Chondrocyte (in vitro differentiated cells): ENCODE measurements around the gene ARPC1A. TPM values are rescaled to one million over a fixed set of nuclear protein-coding genes. Genes with fewer than 3 reads are reported as not detected.
"Not testable (repeated sequence)": the region's sequence is repeated elsewhere in the genome, so short reads cannot be mapped to it uniquely, and the experiment has no call there.

ENCODE experiments used
- DNase-seq: peaks from one replicate; pipeline ENCODE4 v3.0.0; 2021; ENCODE audit warnings: mixed read lengths, low spot score
- H3K27ac Mint-ChIP-seq: one replicate; pipeline ENCODE4 v1.8.0; 2021; ENCODE audit warnings: mild to moderate bottlenecking, moderate library complexity, mixed read lengths; ENCODE audit not compliant: unreplicated experiment
- H3K27me3 Mint-ChIP-seq: 2 replicates; pipeline ENCODE4 v1.8.0; 2021; ENCODE audit warnings: low read depth, mixed read lengths
- H3K36me3 Mint-ChIP-seq: 2 replicates; pipeline ENCODE4 v1.8.0; 2021; ENCODE audit warnings: low read depth, mixed read lengths
- H3K4me1 Mint-ChIP-seq: 2 replicates; pipeline ENCODE4 v1.8.0; 2021; ENCODE audit warnings: low read depth, mild to moderate bottlenecking, mixed read lengths
- H3K4me3 Mint-ChIP-seq: one replicate; pipeline ENCODE4 v1.8.0; 2021; ENCODE audit warnings: mild to moderate bottlenecking, moderate library complexity, mixed read lengths; ENCODE audit not compliant: unreplicated experiment
- H3K9me3 Mint-ChIP-seq: 2 replicates; pipeline ENCODE4 v1.8.0; 2021; ENCODE audit warnings: low read depth, mixed read lengths
- total RNA-seq: library from RNA; stranded (reverse); gene quantifications from 3 replicates; pipeline ENCODE4 v1.2.1, GENCODE V29; 2021
- TF ChIP-seq, protein P1 (sequence below): fragments of 200-600 bp; sonication (generic); IDR thresholded peaks from 2 replicates; pipeline ENCODE4 v1.5.0; 2021; ENCODE audit warnings: antibody characterized with exemption, mild to moderate bottlenecking, moderate library complexity

ARPC1A gene
- total RNA-seq, 1 donor from 2014 or later = 104 TPM

- TF ChIP-seq, protein P1, sequence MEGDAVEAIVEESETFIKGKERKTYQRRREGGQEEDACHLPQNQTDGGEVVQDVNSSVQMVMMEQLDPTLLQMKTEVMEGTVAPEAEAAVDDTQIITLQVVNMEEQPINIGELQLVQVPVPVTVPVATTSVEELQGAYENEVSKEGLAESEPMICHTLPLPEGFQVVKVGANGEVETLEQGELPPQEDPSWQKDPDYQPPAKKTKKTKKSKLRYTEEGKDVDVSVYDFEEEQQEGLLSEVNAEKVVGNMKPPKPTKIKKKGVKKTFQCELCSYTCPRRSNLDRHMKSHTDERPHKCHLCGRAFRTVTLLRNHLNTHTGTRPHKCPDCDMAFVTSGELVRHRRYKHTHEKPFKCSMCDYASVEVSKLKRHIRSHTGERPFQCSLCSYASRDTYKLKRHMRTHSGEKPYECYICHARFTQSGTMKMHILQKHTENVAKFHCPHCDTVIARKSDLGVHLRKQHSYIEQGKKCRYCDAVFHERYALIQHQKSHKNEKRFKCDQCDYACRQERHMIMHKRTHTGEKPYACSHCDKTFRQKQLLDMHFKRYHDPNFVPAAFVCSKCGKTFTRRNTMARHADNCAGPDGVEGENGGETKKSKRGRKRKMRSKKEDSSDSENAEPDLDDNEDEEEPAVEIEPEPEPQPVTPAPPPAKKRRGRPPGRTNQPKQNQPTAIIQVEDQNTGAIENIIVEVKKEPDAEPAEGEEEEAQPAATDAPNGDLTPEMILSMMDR = no peak
- H3K27ac Mint-ChIP-seq = peak overlapping the region; percentile 90
- H3K36me3 Mint-ChIP-seq = peaks cover 35% of the 10 kb centered on the region
Observed at GRCh38 chr7:99340659-99341058, 15.0 kb downstream of the ARPC1A start.

DNA sequence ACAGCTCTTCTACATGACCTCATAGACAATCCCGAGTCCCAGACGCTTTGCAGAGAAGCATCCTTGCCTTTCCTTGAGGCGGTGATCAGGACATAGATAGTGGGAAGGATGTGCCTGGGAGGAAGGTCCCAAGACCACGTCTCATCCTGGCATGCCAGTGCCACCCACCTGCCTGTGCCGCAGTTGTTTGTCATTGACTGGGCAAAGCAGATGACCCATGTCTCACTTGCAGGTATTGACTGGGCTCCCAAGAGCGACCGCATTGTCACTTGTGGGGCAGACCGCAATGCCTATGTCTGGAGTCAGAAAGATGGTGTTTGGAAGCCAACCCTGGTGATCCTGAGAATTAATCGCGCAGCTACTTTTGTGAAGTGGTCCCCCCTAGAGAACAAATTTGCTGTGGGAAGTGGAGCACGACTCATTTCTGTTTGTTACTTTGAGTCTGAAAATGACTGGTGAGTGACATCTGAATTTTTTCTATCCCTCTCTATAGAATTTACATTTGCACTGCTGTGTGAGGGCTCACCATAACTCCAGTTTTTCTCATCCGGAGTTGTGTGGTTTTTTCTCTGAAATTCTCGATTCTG lies 18.5 kb downstream of the ARPC1A start:
- peaks cover 27% of the 10 kb centered on the region for H3K4me1 Mint-ChIP-seq
- H3K27ac Mint-ChIP-seq = peak overlapping the region; percentile 3
- H3K36me3 Mint-ChIP-seq = peaks cover 35% of the 10 kb centered on the region
- DNase-seq = no peak
- TF ChIP-seq, protein P1 = no peak
- no peak overlapping the region for H3K4me3 Mint-ChIP-seq
- no peaks in the 10 kb centered on the region for H3K27me3 Mint-ChIP-seq
- no peaks in the 10 kb centered on the region for H3K9me3 Mint-ChIP-seq

More at GRCh38 chr7:99340659-99341058, 15.0 kb downstream of the ARPC1A start:
- Mint-ChIP-seq H3K4me3 (peak overlapping the region; percentile 19), H3K9me3 (no peaks in the 10 kb centered on the region), H3K4me1 (peaks cover 27% of the 10 kb centered on the region), H3K27me3 (no peaks in the 10 kb centered on the region)
- no peak for DNase-seq

- not testable (repeated sequence) for H3K27me3 Mint-ChIP-seq, DNase-seq, H3K4me1 Mint-ChIP-seq, H3K9me3 Mint-ChIP-seq, H3K4me3 Mint-ChIP-seq
- Mint-ChIP-seq H3K36me3 (peaks cover 27% of the 10 kb centered on the region), H3K27ac (peak overlapping the region; percentile 27)
Observed at GRCh38 chr7:99350641-99351040, 24.9 kb downstream of the ARPC1A start.

DNA sequence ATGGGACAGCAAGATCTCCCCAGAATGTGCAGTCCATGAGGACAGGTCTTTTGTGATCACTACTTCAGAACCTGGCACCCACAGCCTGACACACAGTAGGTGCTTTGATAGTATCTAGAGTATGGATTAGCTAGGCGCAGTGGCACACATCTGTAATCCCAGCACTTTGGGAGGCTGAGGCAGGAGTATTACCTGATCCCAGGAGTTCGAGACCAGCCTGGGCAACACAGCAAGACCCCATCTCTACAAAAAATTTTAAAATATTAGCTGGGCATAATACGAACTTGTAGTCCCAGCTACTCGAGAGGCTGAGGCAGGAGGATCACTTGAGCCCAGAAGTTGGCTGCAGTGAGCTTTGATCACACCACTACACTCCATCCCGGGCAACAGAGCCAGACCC lies 26.5 kb downstream of the ARPC1A start:
- Mint-ChIP-seq H3K27ac (no peak overlapping the region), H3K9me3 (no peaks in the 10 kb centered on the region), H3K27me3 (no peaks in the 10 kb centered on the region), H3K4me1 (no peaks in the 10 kb centered on the region), H3K36me3 (peaks cover 29% of the 10 kb centered on the region), H3K4me3 (no peak overlapping the region)
- TF ChIP-seq, protein P1 = no peak
- DNase-seq = peak; percentile 7

DNA sequence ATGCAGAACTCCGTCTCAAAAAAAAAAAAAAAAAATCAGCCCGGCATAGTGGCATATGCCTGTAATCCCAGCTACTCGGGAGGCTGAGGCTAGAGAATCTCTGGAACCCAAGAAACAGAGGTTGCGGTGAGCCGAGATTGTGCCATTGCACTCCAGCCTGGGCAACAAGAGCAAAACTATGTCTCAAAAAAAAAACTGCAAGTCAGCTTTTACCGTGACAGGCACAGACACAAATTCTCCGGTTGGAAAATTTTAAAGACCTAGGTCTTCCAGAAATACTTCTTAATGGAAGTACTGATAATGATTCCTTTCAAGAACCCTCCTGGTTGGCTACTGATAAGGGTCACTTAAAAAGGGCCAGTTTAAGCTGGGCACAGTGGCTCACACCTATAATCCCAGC lies 29.4 kb downstream of the ARPC1A start:
- H3K4me3 Mint-ChIP-seq = no peak overlapping the region
- DNase-seq = peak; percentile 0
- no peaks in the 10 kb centered on the region for H3K4me1 Mint-ChIP-seq
- TF ChIP-seq, protein P1 = no peak
- H3K27ac Mint-ChIP-seq = no peak overlapping the region
- no peaks in the 10 kb centered on the region for H3K9me3 Mint-ChIP-seq
- no peaks in the 10 kb centered on the region for H3K27me3 Mint-ChIP-seq
- H3K36me3 Mint-ChIP-seq = peaks cover 32% of the 10 kb centered on the region
